NCI-H187 treated with DMSO at 0.1 percent for 48 hours (cell line): ENCODE results near the gene SYCP2.

ENCODE experiments used
- DNase-seq: peaks from one replicate; lab custom pipeline; 2025; lab: John Stamatoyannopoulos, UW

Gene SYCP2

GRCh38 chr20:59836767-59837166, 96.7 kb downstream of the SYCP2 start:
- peak; percentile 54 for DNase-seq

GRCh38 chr20:59835448-59836395, 97.7 kb downstream of the SYCP2 start:
- peak; percentile 52 for DNase-seq

- DNase-seq = no peak
These were observed 98.4 kb downstream of the SYCP2 start for GRCh38 chr20:59835057-59835447.

GRCh38 chr20:59832406-59833363, 100.8 kb downstream of the SYCP2 start:
- no peak for DNase-seq

- no peak for DNase-seq
These were observed 101.5 kb downstream of the SYCP2 start for GRCh38 chr20:59831916-59832270.

GRCh38 chr20:59831024-59831915, 102.2 kb downstream of the SYCP2 start:
- no peak for DNase-seq

GRCh38 chr20:59830665-59831023, 102.8 kb downstream of the SYCP2 start:
- DNase-seq = no peak

- no peak for DNase-seq
These were observed 103.4 kb downstream of the SYCP2 start for GRCh38 chr20:59829786-59830664.

GRCh38 chr20:59829054-59829785, 104.2 kb downstream of the SYCP2 start:
- no peak for DNase-seq

GRCh38 chr20:59828125-59829053, 105.0 kb downstream of the SYCP2 start:
- no peak for DNase-seq

- DNase-seq = no peak
These were observed 106.0 kb downstream of the SYCP2 start for GRCh38 chr20:59827138-59828056.

- DNase-seq = peak; percentile 97
These were observed 107.3 kb downstream of the SYCP2 start for GRCh38 chr20:59825944-59826759.

- DNase-seq = no peak
These were observed 107.9 kb downstream of the SYCP2 start for GRCh38 chr20:59825563-59825920.

- no peak for DNase-seq
These were observed 108.5 kb downstream of the SYCP2 start for GRCh38 chr20:59824711-59825562.

GRCh38 chr20:59823491-59824259, 109.8 kb downstream of the SYCP2 start:
- DNase-seq = no peak
